H9 (cell line): ENCODE measurements around the gene FXYD7. TPM values are rescaled to one million over a fixed set of nuclear protein-coding genes. Genes with fewer than 3 reads are reported as not detected.

ENCODE experiments used
- DNase-seq: peaks from one replicate; pipeline ENCODE4 v3.0.0-alpha.2; 2017
- H2AFZ ChIP-seq: one replicate; pipeline ENCODE4 v1.6.1; 2013; ENCODE audit warnings: mild to moderate bottlenecking, low read length, control low read depth, moderate library complexity
- H2AK5ac ChIP-seq: 2 replicates; pipeline ENCODE4 v1.6.1; 2013; ENCODE audit warnings: low read length, control low read depth, mixed read lengths; ENCODE audit not compliant: insufficient read length
- H2BK120ac ChIP-seq: one replicate; pipeline ENCODE4 v1.6.1; 2013; ENCODE audit warnings: low read depth, mild to moderate bottlenecking, low read length, control low read depth, inconsistent platforms; ENCODE audit not compliant: poor library complexity, severe bottlenecking
- H2BK12ac ChIP-seq: 2 replicates; pipeline ENCODE4 v1.6.1; 2013; ENCODE audit warnings: low read length, control low read depth, mixed read lengths, low read depth; ENCODE audit not compliant: insufficient read length
- H2BK15ac ChIP-seq: 2 replicates; pipeline ENCODE4 v1.6.1; 2013; ENCODE audit warnings: low read depth, low read length, control low read depth
- H2BK20ac ChIP-seq: one replicate; pipeline ENCODE4 v1.6.1; 2013; ENCODE audit warnings: low read depth, mild to moderate bottlenecking, low read length, control low read depth, inconsistent platforms; ENCODE audit not compliant: poor library complexity, severe bottlenecking
- H2BK5ac ChIP-seq: 2 replicates; pipeline ENCODE4 v1.6.1; 2013; ENCODE audit warnings: low read length, control low read depth, mixed read lengths; ENCODE audit not compliant: insufficient read length
- H3K14ac ChIP-seq: 2 replicates; pipeline ENCODE4 v1.6.1; 2013; ENCODE audit warnings: low read length, control low read depth; ENCODE audit not compliant: insufficient read depth
- H3K18ac ChIP-seq: 2 replicates; pipeline ENCODE4 v1.6.1; 2013; ENCODE audit warnings: low read depth, mild to moderate bottlenecking, mixed read lengths, low read length, control low read depth; ENCODE audit not compliant: insufficient read length
- H3K23ac ChIP-seq: 2 replicates; pipeline ENCODE4 v1.6.1; 2013; ENCODE audit warnings: low read length, control low read depth, mixed read lengths, low read depth; ENCODE audit not compliant: insufficient read length
- H3K23me2 ChIP-seq: 2 replicates; pipeline ENCODE4 v1.6.1; 2013; ENCODE audit warnings: low read depth, mild to moderate bottlenecking, mixed read lengths, low read length, control low read depth; ENCODE audit not compliant: insufficient read length, poor library complexity, severe bottlenecking
- H3K27ac ChIP-seq: 2 replicates; pipeline ENCODE4 v1.5.1; 2013; ENCODE audit warnings: low read length, control low read depth, mixed read lengths, low read depth; ENCODE audit not compliant: insufficient read length
- H3K27me3 ChIP-seq: 2 replicates; pipeline ENCODE4 v1.6.1; 2013; ENCODE audit warnings: low read length, control low read depth, inconsistent platforms; ENCODE audit not compliant: insufficient read depth
- H3K4ac ChIP-seq: 2 replicates; pipeline ENCODE4 v1.6.1; 2013; ENCODE audit warnings: low read depth, mild to moderate bottlenecking, control low read depth, inconsistent platforms, low read length, moderate library complexity
- H3K4me1 ChIP-seq: 2 replicates; pipeline ENCODE4 v1.6.1; 2013; ENCODE audit warnings: low read length, control low read depth, inconsistent platforms; ENCODE audit not compliant: insufficient read depth
- H3K4me2 ChIP-seq: 2 replicates; pipeline ENCODE4 v1.6.1; 2013; ENCODE audit warnings: low read length, control low read depth, mixed read lengths; ENCODE audit not compliant: insufficient read length, insufficient read depth
- H3K56ac ChIP-seq: 2 replicates; pipeline ENCODE4 v1.6.1; 2013; ENCODE audit warnings: low read depth, mild to moderate bottlenecking, mixed read lengths, low read length, control low read depth; ENCODE audit not compliant: insufficient read length
- H3K79me1 ChIP-seq: 2 replicates; pipeline ENCODE4 v1.6.1; 2013; ENCODE audit warnings: low read depth, mild to moderate bottlenecking, moderate library complexity, low read length, control low read depth, inconsistent platforms; ENCODE audit not compliant: insufficient read depth, poor library complexity, severe bottlenecking
- H3K79me2 ChIP-seq: 2 replicates; pipeline ENCODE4 v1.6.1; 2013; ENCODE audit warnings: low read length, control low read depth, inconsistent platforms; ENCODE audit not compliant: insufficient read depth
- H3K9ac ChIP-seq: 2 replicates; pipeline ENCODE4 v1.6.1; 2013; ENCODE audit warnings: low read length, control low read depth, mixed read lengths; ENCODE audit not compliant: insufficient read length; ENCODE audit errors: extremely low read depth
- H3K9me3 ChIP-seq: one replicate; pipeline ENCODE4 v1.6.1; 2013; ENCODE audit warnings: low read depth, low read length, inconsistent platforms; ENCODE audit not compliant: control insufficient read depth
- H3T11ph ChIP-seq: one replicate; pipeline ENCODE4 v1.6.1; 2013; ENCODE audit warnings: mild to moderate bottlenecking, low read length, control low read depth, inconsistent platforms
- H4K20me1 ChIP-seq: one replicate; pipeline ENCODE4 v1.6.1; 2013; ENCODE audit not compliant: control insufficient read depth, insufficient read length, insufficient read depth
- H4K5ac ChIP-seq: 2 replicates; pipeline ENCODE4 v1.6.1; 2013; ENCODE audit warnings: low read depth, mild to moderate bottlenecking, mixed read lengths, low read length, control low read depth; ENCODE audit not compliant: insufficient read length
- H4K8ac ChIP-seq: replicated peaks from 2 replicates; pipeline ENCODE4 v1.6.1; 2013; ENCODE audit warnings: low read length, control low read depth, mixed read lengths, low read depth; ENCODE audit not compliant: insufficient read length
- H4K91ac ChIP-seq: 2 replicates; pipeline ENCODE4 v1.6.1; 2013; ENCODE audit warnings: low read depth, mild to moderate bottlenecking, moderate library complexity, mixed read lengths, low read length, control low read depth; ENCODE audit not compliant: insufficient read length
- H3K27ac Mint-ChIP-seq, 3 experiments: 2 replicates in 2 of 3; 3 replicates in 1 of 3; pipeline ENCODE4 v1.8.0; 2020 to 2021; ENCODE audit warnings: mixed read lengths in 3 of 3, mild to moderate bottlenecking in 1 of 3, moderate library complexity in 1 of 3
- H3K27me3 Mint-ChIP-seq: 2 replicates; pipeline ENCODE4 v1.8.0; 2021; ENCODE audit warnings: low read depth, mild to moderate bottlenecking, moderate library complexity, mixed read lengths
- H3K36me3 Mint-ChIP-seq, 3 experiments: 2 replicates in 2 of 3; 3 replicates in 1 of 3; pipeline ENCODE4 v1.8.0; 2020 to 2021; ENCODE audit warnings: low read depth in 3 of 3, mixed read lengths in 3 of 3; ENCODE audit not compliant: insufficient read depth in 1 of 3
- H3K4me1 Mint-ChIP-seq, 2 experiments: 2 replicates each; pipeline ENCODE4 v1.8.0; 2020; ENCODE audit warnings: mixed read lengths in 2 of 2
- H3K4me3 Mint-ChIP-seq, 2 experiments: 2 replicates in 1 of 2; 3 replicates in 1 of 2; pipeline ENCODE4 v1.8.0; 2020 to 2021; ENCODE audit warnings: mild to moderate bottlenecking in 2 of 2, mixed read lengths in 2 of 2, moderate library complexity in 1 of 2
- H3K9me3 Mint-ChIP-seq, 2 experiments: 2 replicates in 1 of 2; 3 replicates in 1 of 2; pipeline ENCODE4 v1.8.0; 2020; ENCODE audit warnings: mild to moderate bottlenecking in 2 of 2, mixed read lengths in 2 of 2, moderate library complexity in 1 of 2
- CTCF ChIP-seq: fragments of 200-600 bp; sonication (generic); conservative IDR thresholded peaks from 3 replicates; pipeline ENCODE4 v1.8.0; 2021; ENCODE audit warnings: antibody characterized with exemption, mild to moderate bottlenecking
- WGBS: extraction: QIAGEN DNeasy Blood & Tissue Kit; methylation state at CpG from one replicate; pipeline ENCODE4 v1.1.7; 2013; ENCODE audit warnings: missing lambda C conversion rate, low lambda C conversion rate, mixed read lengths; ENCODE audit not compliant: insufficient read length; ENCODE audit errors: extremely low coverage; 5-methylcytosine and 5-hydroxymethylcytosine counted together
- total RNA-seq: library from RNA; stranded (reverse); gene quantifications from 2 replicates; pipeline ENCODE4 v1.2.1, GENCODE V29; 2021

FXYD7 gene
- total RNA-seq, 1 experiment from 2014 or later, result 9.0 TPM

GRCh38 chr19:35168196-35168595 is 25.1 kb downstream of the FXYD7 start:
- no peak overlapping the region for H2BK12ac ChIP-seq
- no peaks in the 10 kb centered on the region for H3K79me2 ChIP-seq
- H3K27me3 ChIP-seq, result no peaks in the 10 kb centered on the region
- peaks cover 3% of the 10 kb centered on the region for H4K20me1 ChIP-seq
- H3K4me2 ChIP-seq, result no peak overlapping the region
- peaks cover 7% of the 10 kb centered on the region for H3K9me3 ChIP-seq
- H2AFZ ChIP-seq, result no peak overlapping the region
- H4K5ac ChIP-seq, result no peak overlapping the region
- no peaks in the 10 kb centered on the region for H3K79me1 ChIP-seq
- H4K91ac ChIP-seq, result no peak overlapping the region
- no peak overlapping the region for H3K27ac ChIP-seq
- WGBS, result no CpG with 5 or more reads among the region's 3 CpGs
- H3K23me2 ChIP-seq, result no peaks in the 10 kb centered on the region
- H3K14ac ChIP-seq, result no peak overlapping the region
- Mint-ChIP-seq H3K9me3 (peaks cover 12 to 26% of the 10 kb centered on the region in 2 experiments), H3K27ac (no peak overlapping the region), H3K4me1 (no peaks in the 10 kb centered on the region), H3K4me3 (no peak overlapping the region), H3K36me3 (peaks cover 66 to 76% (median 75%) of the 10 kb centered on the region in 3 experiments), H3K27me3 (no peaks in the 10 kb centered on the region)
- H3K4ac ChIP-seq, result no peak overlapping the region
- no peak overlapping the region for H2AK5ac ChIP-seq
- no peak overlapping the region for H3K9ac ChIP-seq
- no peak overlapping the region for H3K23ac ChIP-seq
- H3K18ac ChIP-seq, result no peak overlapping the region
- no peak overlapping the region for H2BK15ac ChIP-seq
- DNase-seq, result peak; percentile 1
- no peak for TF ChIP-seq CTCF
- H2BK5ac ChIP-seq, result no peak overlapping the region
- H2BK120ac ChIP-seq, result no peak overlapping the region
- H3K4me1 ChIP-seq, result no peaks in the 10 kb centered on the region
- H2BK20ac ChIP-seq, result no peak overlapping the region
- no peak overlapping the region for H3K56ac ChIP-seq
- no peak overlapping the region for H4K8ac ChIP-seq
- no peak overlapping the region for H3T11ph ChIP-seq
